SK-N-SH (cell line): ENCODE data around the gene MED12. TPM values are rescaled to one million over a fixed set of nuclear protein-coding genes. Genes with fewer than 3 reads are reported as not detected.

ENCODE experiments used
- CTCF ChIA-PET: fragments of 300-600, 350-600 bp; formaldehyde crosslinking; extraction: SDS; loops from one replicate; lab custom pipeline; 2021; lab: Yijun Ruan, JAX
- POLR2A ChIA-PET: fragments of 350-600 bp; sonication (Branson Sonifier 250); formaldehyde crosslinking; extraction: SDS; loops from one replicate; lab custom pipeline; 2020; ENCODE audit warnings: antibody characterized with exemption, inconsistent platforms; lab: Yijun Ruan, JAX
- DNase-seq: peaks from one replicate; pipeline ENCODE4 v3.0.0; 2012
- H2AFZ ChIP-seq: fragments of 200-600 bp; sonication (generic); 2 replicates; pipeline ENCODE4 v1.8.1; 2016; ENCODE audit warnings: antibody characterized with exemption, mild to moderate bottlenecking, low read depth
- H3F3A ChIP-seq: fragments of 200-600 bp; sonication (generic); replicated peaks from 2 replicates; pipeline ENCODE3; 2016; ENCODE audit warnings: antibody characterized with exemption, mild to moderate bottlenecking; ENCODE audit not compliant: insufficient read depth
- H3K27ac ChIP-seq, 2 experiments: fragments of 200-500 bp in 1 of 2; fragments of 200-600 bp in 1 of 2; sonication (Bioruptor generic) in 1 of 2; sonication (generic), shearing (Covaris generic) in 1 of 2; 2 replicates each; pipeline versions ENCODE4 v1.5.1 to v1.6.1; 2014 to 2016; ENCODE audit warnings: low read depth in 2 of 2, inconsistent platforms in 1 of 2, low read length in 1 of 2, mild to moderate bottlenecking in 1 of 2, mixed read lengths in 1 of 2
- H3K27me3 ChIP-seq: fragments of 200-600 bp; sonication (generic), shearing (Covaris generic); 2 replicates; pipeline ENCODE4 v1.6.1; 2016; ENCODE audit warnings: mixed run types; ENCODE audit not compliant: insufficient read depth
- H3K36me3 ChIP-seq, 2 experiments: fragments of 200-500 bp in 1 of 2; fragments of 200-600 bp in 1 of 2; sonication (Bioruptor generic) in 1 of 2; sonication (generic) in 1 of 2; replicated peaks in 1 of 2; 2 replicates each; pipeline versions ENCODE3 to v1.5.1; 2014 to 2016; ENCODE audit warnings: low read length in 1 of 2, mild to moderate bottlenecking in 1 of 2; ENCODE audit not compliant: insufficient read depth in 2 of 2, control insufficient read depth in 1 of 2
- H3K4me1 ChIP-seq, 2 experiments: fragments of 200-500 bp in 1 of 2; fragments of 200-600 bp in 1 of 2; sonication (Bioruptor generic) in 1 of 2; sonication (generic), shearing (Covaris generic) in 1 of 2; 2 replicates each; pipeline versions ENCODE4 v1.5.1 to v1.6.1; 2014 to 2016; ENCODE audit warnings: low read depth in 1 of 2, low read length in 1 of 2, mixed run types in 1 of 2; ENCODE audit not compliant: insufficient read depth in 2 of 2, control insufficient read depth in 1 of 2
- H3K4me2 ChIP-seq: fragments of 200-600 bp; sonication (generic), shearing (Covaris generic); 2 replicates; pipeline ENCODE4 v1.6.1; 2017; ENCODE audit warnings: mixed run types
- H3K4me3 ChIP-seq, 2 experiments: fragments of 200-500 bp in 1 of 2; fragments of 200-600 bp in 1 of 2; sonication (Bioruptor generic) in 1 of 2; sonication (generic), shearing (Covaris generic) in 1 of 2; 2 replicates each; pipeline versions ENCODE4 v1.5.1 to v1.8.1; 2014 to 2016; ENCODE audit warnings: low read depth in 2 of 2, inconsistent platforms in 1 of 2, low read length in 1 of 2, mild to moderate bottlenecking in 1 of 2, mixed read lengths in 1 of 2, moderate library complexity in 1 of 2
- H3K79me2 ChIP-seq: fragments of 200-600 bp; sonication (generic); 2 replicates; pipeline ENCODE4 v1.8.1; 2017; ENCODE audit warnings: mild to moderate bottlenecking; ENCODE audit not compliant: insufficient read depth
- H3K9ac ChIP-seq: fragments of 200-600 bp; sonication (generic); 2 replicates; pipeline ENCODE4 v1.6.1; 2017; ENCODE audit warnings: mixed run types
- H3K9me2 ChIP-seq: fragments of 200-600 bp; sonication (generic); 2 replicates; pipeline ENCODE4 v1.6.1; 2017; ENCODE audit warnings: mixed run types
- H3K9me3 ChIP-seq: fragments of 200-600 bp; sonication (generic); 2 replicates; pipeline ENCODE4 v1.6.1; 2017; ENCODE audit warnings: mixed run types, mild to moderate bottlenecking, moderate library complexity
- H4K20me1 ChIP-seq: fragments of 200-600 bp; sonication (generic); 2 replicates; pipeline ENCODE4 v1.6.1; 2017; ENCODE audit warnings: mild to moderate bottlenecking, mixed run types; ENCODE audit not compliant: insufficient read depth
- ELF1 ChIP-seq: IDR thresholded peaks from 2 replicates; pipeline ENCODE4 v1.4.0; 2012
- EP300 ChIP-seq, 2 experiments: IDR thresholded peaks; 2 replicates each; pipeline versions ENCODE4 v1.4.0 to v1.6.1; 2012; ENCODE audit warnings: borderline replicate concordance in 1 of 2, low read depth in 1 of 2, low read length in 1 of 2
- EZH2phosphoT487 ChIP-seq: fragments of 200-600 bp; sonication (generic); IDR thresholded peaks from 2 replicates; pipeline ENCODE4 v1.6.1; 2017; ENCODE audit warnings: low read depth, mixed run types, mild to moderate bottlenecking, antibody characterized with exemption, moderate library complexity, borderline replicate concordance
- FOXM1 ChIP-seq: IDR thresholded peaks from 2 replicates; pipeline ENCODE4 v1.4.0; 2012; ENCODE audit warnings: low read depth, mild to moderate bottlenecking
- GABPA ChIP-seq: IDR thresholded peaks from 2 replicates; pipeline ENCODE4 v1.4.0; 2012; ENCODE audit warnings: low read depth, mild to moderate bottlenecking
- JUND ChIP-seq: IDR thresholded peaks from 2 replicates; pipeline ENCODE4 v1.4.0; 2012
- MAX ChIP-seq: IDR thresholded peaks from 2 replicates; pipeline ENCODE4 v1.4.0; 2012; ENCODE audit warnings: low read depth
- MEF2A ChIP-seq: IDR thresholded peaks from 2 replicates; pipeline ENCODE4 v1.4.0; 2012; ENCODE audit warnings: low read depth, borderline replicate concordance
- MXI1 ChIP-seq: IDR thresholded peaks from 2 replicates; pipeline ENCODE4 v1.6.1; 2012; ENCODE audit warnings: mild to moderate bottlenecking, low read depth, low read length, improper control_type of control experiment
- NFIC ChIP-seq: IDR thresholded peaks from 2 replicates; pipeline ENCODE4 v1.4.0; 2012; ENCODE audit warnings: borderline replicate concordance
- NRF1 ChIP-seq: IDR thresholded peaks from 2 replicates; pipeline ENCODE4 v1.6.1; 2012; ENCODE audit warnings: low read depth, mild to moderate bottlenecking, low read length
- RAD21 ChIP-seq: IDR thresholded peaks from 2 replicates; pipeline ENCODE4 v1.6.1; 2012; ENCODE audit warnings: mild to moderate bottlenecking, low read length
- RCOR1 ChIP-seq: fragments of 150-350 bp; IDR thresholded peaks from 2 replicates; pipeline ENCODE4 v1.6.1; 2017; ENCODE audit warnings: antibody characterized with exemption, low read length
- RFX5 ChIP-seq: IDR thresholded peaks from 2 replicates; pipeline ENCODE4 v1.6.1; 2012; ENCODE audit warnings: mild to moderate bottlenecking, improper control_type of control experiment, low read length
- SIN3A ChIP-seq: IDR thresholded peaks from 2 replicates; pipeline ENCODE4 v1.6.1; 2012; ENCODE audit warnings: low read depth, mild to moderate bottlenecking, low read length, moderate library complexity, borderline replicate concordance
- TAF1 ChIP-seq: IDR thresholded peaks from 2 replicates; pipeline ENCODE4 v1.6.1; 2012; ENCODE audit warnings: low read depth, mild to moderate bottlenecking, low read length, moderate library complexity, borderline replicate concordance
- TCF12 ChIP-seq: IDR thresholded peaks from 2 replicates; pipeline ENCODE4 v1.4.0; 2012
- ZBTB33 ChIP-seq: IDR thresholded peaks from 2 replicates; pipeline ENCODE4 v1.4.0; 2012; ENCODE audit warnings: low read depth, borderline replicate concordance
- WGBS: methylation state at CpG from one replicate; pipeline ENCODE4 v1.1.6; 2017; ENCODE audit warnings: low lambda C conversion rate; 5-methylcytosine and 5-hydroxymethylcytosine counted together
- polyA plus RNA-seq, 3 experiments: library from polyadenylated mRNA; depleted of rRNA; stranded (reverse); fragments of >200 nt; gene quantifications; 2 replicates each; pipeline ENCODE4 v1.2.3, GENCODE V29; 2012
- TF ChIP-seq, protein P1 (sequence below): fragments of 150-350 bp; IDR thresholded peaks from 2 replicates; pipeline ENCODE4 v1.6.1; 2017; ENCODE audit warnings: antibody characterized with exemption, low read length, low read depth, borderline replicate concordance
- TF ChIP-seq, protein P2 (sequence below): IDR thresholded peaks from 2 replicates; pipeline ENCODE4 v1.4.0; 2012; ENCODE audit warnings: low read depth, borderline replicate concordance
- TF ChIP-seq, protein P3 (sequence below): IDR thresholded peaks from 2 replicates; pipeline ENCODE4; 2012

The MED12 gene
- polyA plus RNA-seq, 1 of the 3 experiments (the other 2 are of a cell fraction), result 18.5 TPM

GRCh38 chrX:71154641-71155040 lies 36.2 kb downstream of the MED12 start:
- 16% methylated on average over 3 of the region's 3 CpGs for WGBS
- Histone ChIP-seq H3K4me3 (no peak overlapping the region), H3K27me3 (peaks cover 40% of the 10 kb centered on the region; the same call in 1 of the 2 replicates), H3K4me2 (no peak overlapping the region), H3K27ac (no peak overlapping the region), H3K9me3 (no peaks in the 10 kb centered on the region), H3K9me2 (no peaks in the 10 kb centered on the region), H3K79me2 (no peaks in the 10 kb centered on the region), H4K20me1 (no peaks in the 10 kb centered on the region), H3K4me1 (no peaks in the 10 kb centered on the region), H3K36me3 (no peaks in the 10 kb centered on the region), H3K9ac (no peak overlapping the region), H3F3A (no peaks in the 10 kb centered on the region), H2AFZ (no peak overlapping the region)
- ChIA-PET POLR2A (no interaction called here), CTCF (no interaction called here)
- DNase-seq, result no peak
- TF ChIP-seq MXI1, result no peak
- TF ChIP-seq, protein P1, sequence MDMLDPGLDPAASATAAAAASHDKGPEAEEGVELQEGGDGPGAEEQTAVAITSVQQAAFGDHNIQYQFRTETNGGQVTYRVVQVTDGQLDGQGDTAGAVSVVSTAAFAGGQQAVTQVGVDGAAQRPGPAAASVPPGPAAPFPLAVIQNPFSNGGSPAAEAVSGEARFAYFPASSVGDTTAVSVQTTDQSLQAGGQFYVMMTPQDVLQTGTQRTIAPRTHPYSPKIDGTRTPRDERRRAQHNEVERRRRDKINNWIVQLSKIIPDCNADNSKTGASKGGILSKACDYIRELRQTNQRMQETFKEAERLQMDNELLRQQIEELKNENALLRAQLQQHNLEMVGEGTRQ, result no peak
- TF ChIP-seq MEF2A, result no peak
- no peak for TF ChIP-seq EZH2phosphoT487
- TF ChIP-seq GABPA, result no peak
- TF ChIP-seq, protein P2, sequence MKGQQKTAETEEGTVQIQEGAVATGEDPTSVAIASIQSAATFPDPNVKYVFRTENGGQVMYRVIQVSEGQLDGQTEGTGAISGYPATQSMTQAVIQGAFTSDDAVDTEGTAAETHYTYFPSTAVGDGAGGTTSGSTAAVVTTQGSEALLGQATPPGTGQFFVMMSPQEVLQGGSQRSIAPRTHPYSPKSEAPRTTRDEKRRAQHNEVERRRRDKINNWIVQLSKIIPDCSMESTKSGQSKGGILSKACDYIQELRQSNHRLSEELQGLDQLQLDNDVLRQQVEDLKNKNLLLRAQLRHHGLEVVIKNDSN, result no peak
- TF ChIP-seq JUND, result no peak
- TF ChIP-seq NRF1, result no peak
- no peak for TF ChIP-seq ELF1
- TF ChIP-seq RCOR1, result no peak
- no peak for TF ChIP-seq EP300 (IDR thresholded peaks at IDR 0.05; ENCODE audit: borderline replicate concordance in 1 of 2, low read depth in 1 of 2, low read length in 1 of 2)

DNA sequence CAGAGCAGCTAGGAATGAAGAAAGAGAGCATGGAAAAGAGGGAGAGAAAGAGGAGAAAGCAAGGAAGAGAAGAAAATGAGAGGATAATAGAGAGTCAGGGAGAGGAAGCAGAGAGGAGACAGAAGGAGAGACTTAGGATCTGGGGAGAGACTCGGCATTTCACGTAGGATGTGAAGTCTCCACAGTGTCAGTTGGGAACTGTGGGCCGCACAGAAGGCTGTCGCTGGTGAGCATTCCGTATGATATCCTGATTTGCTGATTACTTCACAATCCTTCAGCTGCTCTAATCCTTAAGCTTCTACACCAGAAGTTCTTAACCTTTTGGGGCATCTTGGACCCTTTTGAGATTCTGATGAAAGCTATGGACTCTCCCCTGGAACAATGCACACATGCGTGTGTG lies 40.2 kb downstream of the MED12 start:
- H3K79me2 ChIP-seq, result no peaks in the 10 kb centered on the region
- 66% methylated on average over 6 of the region's 6 CpGs for WGBS
- H3K27ac ChIP-seq, result no peak overlapping the region
- POLR2A ChIA-PET, result no interaction called here
- H3K9me2 ChIP-seq, result no peaks in the 10 kb centered on the region
- DNase-seq, result no peak
- H2AFZ ChIP-seq, result no peak overlapping the region
- H3K27me3 ChIP-seq, result peaks cover 19% of the 10 kb centered on the region; the same call in 1 of the 2 replicates
- no peaks in the 10 kb centered on the region for H3K36me3 ChIP-seq
- H3F3A ChIP-seq, result no peaks in the 10 kb centered on the region
- H3K4me1 ChIP-seq, result no peaks in the 10 kb centered on the region
- no peak overlapping the region for H3K9ac ChIP-seq
- H3K4me3 ChIP-seq, result no peak overlapping the region
- no peak overlapping the region for H3K4me2 ChIP-seq
- CTCF ChIA-PET, result no interaction called here
- no peaks in the 10 kb centered on the region for H4K20me1 ChIP-seq
- H3K9me3 ChIP-seq, result no peaks in the 10 kb centered on the region
- no peak for TF ChIP-seq ZBTB33
- TF ChIP-seq EP300 (IDR thresholded peaks at IDR 0.05; ENCODE audit: borderline replicate concordance in 1 of 2, low read depth in 1 of 2, low read length in 1 of 2), result no peak
- no peak for TF ChIP-seq SIN3A
- TF ChIP-seq, protein P3, sequence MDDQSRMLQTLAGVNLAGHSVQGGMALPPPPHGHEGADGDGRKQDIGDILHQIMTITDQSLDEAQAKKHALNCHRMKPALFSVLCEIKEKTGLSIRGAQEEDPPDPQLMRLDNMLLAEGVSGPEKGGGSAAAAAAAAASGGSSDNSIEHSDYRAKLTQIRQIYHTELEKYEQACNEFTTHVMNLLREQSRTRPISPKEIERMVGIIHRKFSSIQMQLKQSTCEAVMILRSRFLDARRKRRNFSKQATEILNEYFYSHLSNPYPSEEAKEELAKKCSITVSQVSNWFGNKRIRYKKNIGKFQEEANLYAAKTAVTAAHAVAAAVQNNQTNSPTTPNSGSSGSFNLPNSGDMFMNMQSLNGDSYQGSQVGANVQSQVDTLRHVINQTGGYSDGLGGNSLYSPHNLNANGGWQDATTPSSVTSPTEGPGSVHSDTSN, result no peak
- no peak for TF ChIP-seq MAX
- TF ChIP-seq NFIC, result no peak
- no peak for TF ChIP-seq RFX5
- TF ChIP-seq GABPA, result no peak
- TF ChIP-seq RAD21, result no peak
- no peak for TF ChIP-seq FOXM1
- TF ChIP-seq TAF1, result no peak
- TF ChIP-seq EZH2phosphoT487, result no peak
- no peak for TF ChIP-seq ELF1
- TF ChIP-seq TCF12, result no peak
